GM21360 (cell line): ENCODE measurements around the gene SLCO4A1.

Source experiments
- ATAC-seq: cut with Tn5 transposase; IDR thresholded peaks from one replicate; pipeline ENCODE4 v1.9.1; 2021; ENCODE audit warnings: mild to moderate bottlenecking, moderate library complexity; ENCODE audit not compliant: unreplicated experiment

SLCO4A1 gene

DNA sequence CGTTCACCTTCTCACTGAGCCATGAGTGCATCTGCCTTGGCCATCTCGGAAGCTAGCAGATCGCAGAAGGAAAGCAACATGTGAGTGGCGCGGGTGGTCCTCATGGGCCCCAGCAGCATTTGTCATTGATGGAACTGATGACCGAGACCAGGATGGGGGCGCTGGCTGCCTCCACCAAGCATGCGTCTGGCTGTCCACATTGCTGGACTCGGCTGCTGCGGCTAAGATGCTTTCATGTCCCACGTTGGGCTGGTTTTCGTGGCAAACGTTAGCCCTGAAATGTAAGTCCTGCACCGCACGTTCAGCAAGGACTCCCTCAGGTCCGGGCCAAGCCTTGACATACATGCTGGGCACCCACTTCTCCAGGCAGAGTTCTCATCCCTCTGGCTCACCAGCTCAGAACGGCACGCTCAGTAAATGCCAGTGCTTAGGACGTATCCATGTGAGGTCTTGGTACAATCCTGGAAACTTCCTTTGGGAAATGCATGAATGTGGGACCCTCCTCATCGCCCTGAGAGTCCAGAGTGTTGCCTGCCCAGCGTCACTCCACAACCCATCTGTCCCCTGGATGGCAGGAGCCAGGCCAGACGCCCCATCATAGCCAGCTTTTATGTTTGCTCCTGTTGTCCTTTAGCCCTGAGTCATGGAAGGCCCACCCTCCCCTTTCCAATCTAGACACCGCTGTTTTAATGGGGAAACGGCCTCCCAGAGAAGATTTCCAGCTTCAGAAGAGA lies 8.4 kb downstream of the SLCO4A1 start:
- ATAC-seq: no peak

GRCh38 chr20:62651285-62652021 lies 9.2 kb downstream of the SLCO4A1 start:
- peak; percentile 52 for ATAC-seq

DNA sequence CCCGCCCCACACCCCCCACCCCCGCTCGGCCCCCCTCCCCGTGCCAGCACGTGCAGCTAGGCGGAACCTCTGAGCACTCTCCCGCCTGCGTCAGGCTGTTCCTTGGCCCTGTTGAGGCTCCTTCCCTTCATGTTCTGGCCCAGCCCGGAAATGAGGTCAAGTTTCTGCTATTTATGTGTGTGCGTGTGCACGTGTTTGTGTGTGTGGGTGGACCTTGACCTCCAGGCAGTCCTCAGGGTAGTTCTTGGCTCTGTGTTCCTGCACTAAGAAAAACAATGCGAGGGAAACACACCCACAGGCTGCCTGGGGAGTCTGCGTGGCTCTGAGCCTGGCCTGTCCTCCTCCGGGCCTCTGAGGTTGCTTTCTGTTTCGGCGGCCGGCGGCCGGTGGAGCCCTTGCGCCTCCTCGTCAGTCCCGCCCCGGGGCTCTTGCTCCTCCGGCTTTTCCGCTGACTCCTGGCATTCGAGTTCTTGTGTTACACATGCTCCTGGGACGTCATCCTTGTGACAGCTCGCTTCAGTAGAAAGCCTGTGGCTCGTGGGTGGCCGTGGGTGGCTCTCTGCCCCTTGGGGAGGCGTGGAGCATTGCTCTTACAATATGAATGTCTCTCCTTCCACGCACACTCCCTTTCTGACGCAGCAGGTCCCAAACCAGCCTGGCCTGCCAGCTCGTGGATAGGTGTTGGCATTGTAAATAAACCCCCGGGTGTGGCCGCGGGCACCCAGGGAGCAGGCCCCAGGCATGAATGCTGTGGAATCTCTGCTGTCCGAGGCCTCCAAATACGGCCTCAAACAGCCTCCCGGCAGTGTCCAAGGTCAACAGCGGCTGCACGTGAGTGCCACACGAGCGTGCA lies 10.0 kb downstream of the SLCO4A1 start:
- peak; percentile 50 for ATAC-seq

- no peak for ATAC-seq
Observed at GRCh38 chr20:62652894-62653305, 10.6 kb downstream of the SLCO4A1 start.

DNA sequence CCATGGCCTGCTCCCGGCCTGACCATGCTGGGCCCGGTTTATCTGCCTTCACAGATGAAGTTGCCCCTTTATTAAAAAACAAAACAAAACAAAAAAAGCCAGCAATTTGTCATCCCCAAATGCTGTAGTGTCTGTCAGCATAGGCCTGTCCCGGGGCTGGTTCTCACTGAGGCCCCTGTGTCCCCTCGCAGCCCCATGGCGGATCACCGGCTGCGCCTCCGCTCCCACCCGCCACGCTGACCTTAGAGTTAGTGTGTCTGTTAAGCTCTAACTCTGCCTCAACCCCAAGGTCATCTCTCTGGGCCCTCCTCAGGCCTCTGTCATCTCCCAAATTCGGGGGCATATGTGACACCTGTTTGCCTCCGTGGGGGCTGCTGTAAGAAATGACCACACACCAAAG lies 11.1 kb downstream of the SLCO4A1 start:
- ATAC-seq: no peak

DNA sequence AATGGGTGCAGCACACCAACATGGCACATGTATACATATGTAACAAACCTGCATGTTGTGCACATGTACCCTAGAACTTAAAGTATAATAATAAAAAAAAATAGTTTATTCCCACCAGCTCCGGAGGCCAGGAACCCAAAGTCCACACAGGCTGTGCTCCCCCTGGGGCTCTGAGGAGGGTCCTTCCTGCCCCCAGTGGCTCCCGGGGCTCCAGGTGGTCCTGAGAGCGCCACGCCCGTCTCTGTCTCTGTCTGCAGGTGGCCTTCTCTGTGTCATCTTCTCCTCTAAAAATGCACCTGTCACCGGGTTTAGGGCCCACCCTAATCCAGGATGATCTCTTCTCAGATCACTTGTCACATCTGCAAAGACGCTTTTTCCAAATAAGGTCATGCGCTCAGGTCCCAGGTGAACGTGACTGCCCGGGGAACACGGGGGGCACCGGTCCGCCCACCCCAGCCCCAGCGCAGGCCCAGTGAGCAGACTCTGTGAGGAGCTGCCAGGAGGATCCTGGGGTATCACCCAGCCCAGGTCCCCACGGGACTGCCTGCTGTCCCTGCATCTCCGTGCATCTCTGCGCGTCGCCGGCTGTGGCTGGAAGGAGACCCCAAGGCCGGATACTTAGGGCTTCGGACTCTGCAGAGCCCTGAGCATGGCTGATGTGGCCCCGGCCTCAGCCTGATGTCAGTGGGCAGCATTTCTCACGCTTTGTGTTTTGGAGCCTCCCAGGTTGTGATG lies 11.8 kb downstream of the SLCO4A1 start:
- no peak for ATAC-seq

DNA sequence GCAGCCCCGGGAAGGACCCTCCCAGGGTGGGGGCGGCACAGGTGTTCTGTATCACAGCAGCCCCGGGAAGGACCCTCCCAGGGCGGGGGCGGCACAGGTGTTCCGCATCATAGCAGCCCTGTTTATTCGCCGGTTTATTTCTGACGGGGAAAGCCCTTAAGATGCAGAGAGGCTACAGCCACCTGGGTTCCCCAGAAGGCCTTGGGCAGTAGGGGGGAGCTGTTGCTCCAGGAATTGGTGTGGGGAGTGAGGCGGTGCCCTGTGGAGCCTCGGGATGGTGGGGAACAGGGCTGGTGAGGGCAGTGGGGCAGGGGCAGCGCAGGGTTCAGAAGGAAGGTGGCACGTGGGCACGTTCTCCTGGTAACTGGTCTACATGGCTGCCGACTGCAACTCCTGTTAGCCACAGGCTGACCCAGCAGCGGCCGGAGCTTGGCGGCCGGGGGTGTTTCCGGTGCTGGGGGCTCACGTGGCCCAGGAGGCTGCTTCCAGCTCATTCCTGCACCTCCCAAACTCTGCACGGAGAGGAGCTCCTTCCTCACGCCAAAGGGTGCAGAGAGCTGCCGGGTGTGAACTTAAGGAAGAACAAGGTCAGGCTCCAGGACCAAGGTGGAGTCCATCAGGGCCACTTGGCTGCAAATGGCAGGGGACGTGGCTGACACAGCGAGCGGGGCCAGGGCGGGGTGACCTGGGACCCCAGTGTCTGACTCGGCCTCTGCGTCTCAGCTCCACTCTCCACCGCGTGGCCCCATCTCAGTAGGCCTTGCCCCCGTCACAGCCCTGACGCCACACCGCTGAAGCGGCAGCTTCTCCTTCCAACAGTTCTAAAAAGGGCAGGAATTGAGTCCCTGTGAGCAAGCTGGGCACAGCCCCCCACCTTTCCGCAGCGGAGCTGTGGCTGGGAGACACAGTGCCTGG lies 13.2 kb downstream of the SLCO4A1 start:
- no peak for ATAC-seq

DNA sequence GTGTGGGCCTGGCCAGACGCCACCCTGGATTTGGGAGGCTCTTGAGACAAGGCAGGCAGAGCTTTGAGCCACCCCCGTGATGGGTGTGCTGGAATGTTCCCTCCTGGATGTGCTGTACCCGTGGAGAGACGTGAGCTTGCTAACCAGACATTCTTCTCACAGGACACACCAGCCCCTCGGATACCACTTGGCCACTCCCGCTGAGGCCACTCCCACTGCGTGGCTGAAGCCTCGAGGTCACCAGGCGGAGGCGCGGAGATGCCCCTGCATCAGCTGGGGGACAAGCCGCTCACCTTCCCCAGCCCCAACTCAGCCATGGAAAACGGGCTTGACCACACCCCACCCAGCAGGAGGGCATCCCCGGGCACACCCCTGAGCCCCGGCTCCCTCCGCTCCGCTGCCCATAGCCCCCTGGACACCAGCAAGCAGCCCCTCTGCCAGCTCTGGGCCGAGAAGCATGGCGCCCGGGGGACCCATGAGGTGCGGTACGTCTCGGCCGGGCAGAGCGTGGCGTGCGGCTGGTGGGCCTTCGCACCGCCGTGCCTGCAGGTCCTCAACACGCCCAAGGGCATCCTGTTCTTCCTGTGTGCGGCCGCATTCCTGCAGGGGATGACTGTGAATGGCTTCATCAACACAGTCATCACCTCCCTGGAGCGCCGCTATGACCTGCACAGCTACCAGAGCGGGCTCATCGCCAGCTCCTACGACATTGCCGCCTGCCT lies 14.1 kb downstream of the SLCO4A1 start:
- no peak for ATAC-seq

DNA sequence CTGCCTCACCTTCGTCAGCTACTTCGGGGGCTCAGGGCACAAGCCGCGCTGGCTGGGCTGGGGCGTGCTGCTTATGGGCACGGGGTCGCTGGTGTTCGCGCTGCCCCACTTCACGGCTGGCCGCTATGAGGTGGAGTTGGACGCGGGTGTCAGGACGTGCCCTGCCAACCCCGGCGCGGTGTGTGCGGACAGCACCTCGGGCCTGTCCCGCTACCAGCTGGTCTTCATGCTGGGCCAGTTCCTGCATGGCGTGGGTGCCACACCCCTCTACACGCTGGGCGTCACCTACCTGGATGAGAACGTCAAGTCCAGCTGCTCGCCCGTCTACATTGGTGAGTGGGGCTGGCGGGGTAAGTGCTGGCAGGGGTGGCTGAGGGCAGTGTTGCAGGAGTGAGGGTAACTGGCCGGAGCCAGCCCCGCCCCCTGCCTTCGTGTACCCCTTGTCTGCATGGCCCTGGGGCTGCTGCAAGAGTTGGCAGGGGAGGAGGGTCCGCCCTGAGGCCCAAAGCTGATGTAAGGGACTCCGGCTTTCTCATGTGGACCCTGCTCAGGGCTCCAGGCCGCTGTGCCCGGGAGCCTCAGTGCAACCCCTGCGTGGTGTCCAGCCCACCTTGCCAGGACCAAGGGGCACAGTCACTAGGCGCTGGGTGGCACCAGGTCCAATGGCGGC lies 14.8 kb downstream of the SLCO4A1 start:
- ATAC-seq: no peak

GRCh38 chr20:62657589-62657942 lies 15.3 kb downstream of the SLCO4A1 start:
- ATAC-seq: no peak

DNA sequence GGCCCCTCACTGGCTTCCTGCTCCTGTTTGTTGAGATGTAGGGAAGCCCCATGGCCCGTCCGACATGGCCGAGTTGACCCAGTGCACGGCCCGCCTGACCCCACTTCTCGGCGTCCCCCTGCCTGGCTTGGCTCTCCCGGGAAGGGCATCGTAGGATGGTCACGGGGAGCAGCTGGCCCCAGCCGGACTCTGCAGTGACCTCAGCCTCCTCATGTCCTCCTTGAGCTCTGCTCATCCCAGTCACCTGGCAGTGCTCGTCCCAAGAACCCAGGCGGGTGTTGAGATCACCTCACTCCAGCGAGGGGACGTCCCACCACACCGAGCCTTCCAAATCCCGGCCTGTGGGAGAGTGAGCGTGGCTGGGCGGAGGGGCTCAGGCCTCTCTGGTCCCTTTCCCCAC lies 15.7 kb downstream of the SLCO4A1 start:
- ATAC-seq: no peak

DNA sequence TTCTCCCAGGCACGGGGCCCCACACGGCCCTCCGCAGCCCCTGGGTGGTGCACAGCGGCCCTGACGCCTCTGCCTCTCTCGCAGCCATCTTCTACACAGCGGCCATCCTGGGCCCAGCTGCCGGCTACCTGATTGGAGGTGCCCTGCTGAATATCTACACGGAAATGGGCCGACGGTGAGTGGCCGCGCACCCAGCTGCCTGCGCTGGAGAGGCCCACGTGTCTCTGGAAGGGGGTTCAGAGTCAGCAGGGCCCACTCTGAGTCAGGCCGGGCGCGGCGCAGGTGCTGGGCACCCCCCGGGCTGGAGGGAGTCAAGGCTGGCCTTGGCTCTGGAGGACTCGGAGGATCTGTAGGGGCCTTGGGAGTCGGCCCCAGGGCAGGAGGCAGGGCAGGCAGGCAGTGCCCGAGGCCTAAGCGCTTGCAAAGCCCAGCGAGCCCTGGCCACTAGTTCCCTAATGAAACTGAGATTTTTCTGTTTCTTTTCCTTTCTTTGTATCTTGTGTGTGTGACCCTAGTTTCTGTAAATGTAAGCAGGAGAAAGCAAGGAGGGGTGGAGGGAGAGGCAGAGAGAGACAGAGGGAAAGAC lies 16.4 kb downstream of the SLCO4A1 start:
- ATAC-seq: no peak

GRCh38 chr20:62659488-62660239 lies 17.4 kb downstream of the SLCO4A1 start:
- no peak for ATAC-seq

- no peak for ATAC-seq
Observed at GRCh38 chr20:62660240-62660615, 17.9 kb downstream of the SLCO4A1 start.

DNA sequence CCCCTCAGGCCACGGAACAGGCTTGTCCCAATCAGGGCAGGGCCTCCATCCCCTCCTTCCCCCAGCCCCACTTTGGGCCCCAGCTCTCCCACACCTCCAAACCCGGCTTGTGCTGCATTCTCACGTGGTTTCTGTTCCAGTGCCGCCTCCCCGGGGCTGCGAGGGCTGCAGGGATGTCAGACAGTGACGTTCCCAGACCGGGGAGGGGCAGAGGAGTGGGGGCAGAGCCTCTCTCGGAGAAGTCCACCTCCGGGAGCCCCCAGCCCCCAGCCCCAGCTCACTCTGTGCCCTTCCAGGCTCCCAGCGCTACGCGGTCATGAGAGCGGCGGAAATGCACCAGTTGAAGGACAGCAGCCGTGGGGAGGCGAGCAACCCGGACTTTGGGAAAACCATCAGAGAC lies 18.5 kb downstream of the SLCO4A1 start:
- no peak for ATAC-seq

- ATAC-seq: no peak
Observed at GRCh38 chr20:62661647-62662046, 19.3 kb downstream of the SLCO4A1 start.

GRCh38 chr20:62662422-62662821 lies 20.1 kb downstream of the SLCO4A1 start:
- ATAC-seq: no peak
